IgD-negative memory B cell (primary cell): ENCODE measurements around the gene CANT1. TPM values are rescaled to one million over a fixed set of nuclear protein-coding genes. Genes with fewer than 3 reads are reported as not detected.
"Not testable (repeated sequence)": the region's sequence is repeated elsewhere in the genome, so short reads cannot be mapped to it uniquely, and the experiment has no call there.

Experiments used
- H3K27ac Mint-ChIP-seq, 3 donors: one replicate each; pipeline ENCODE4 v1.8.0; 2020 to 2022; ENCODE audit warnings: mild to moderate bottlenecking in 3 of 3, mixed read lengths in 3 of 3, moderate library complexity in 1 of 3
- H3K27me3 Mint-ChIP-seq: one replicate; pipeline ENCODE4 v1.8.0; 2021; ENCODE audit warnings: mixed read lengths
- H3K36me3 Mint-ChIP-seq: one replicate; pipeline ENCODE4 v1.8.0; 2020; ENCODE audit warnings: mild to moderate bottlenecking, mixed read lengths
- H3K4me1 Mint-ChIP-seq, 3 donors: one replicate each; pipeline ENCODE4 v1.8.0; 2020 to 2022; ENCODE audit warnings: mixed read lengths in 3 of 3, mild to moderate bottlenecking in 1 of 3
- H3K4me3 Mint-ChIP-seq, 4 donors: one replicate each; pipeline ENCODE4 v1.8.0; 2020 to 2022; ENCODE audit warnings: mild to moderate bottlenecking in 4 of 4, mixed read lengths in 4 of 4, moderate library complexity in 3 of 4
- H3K9me3 Mint-ChIP-seq, 3 donors: one replicate each; pipeline ENCODE4 v1.8.0; 2020 to 2021; ENCODE audit warnings: mixed read lengths in 3 of 3, mild to moderate bottlenecking in 1 of 3
- polyA plus RNA-seq: library from polyadenylated mRNA; unstranded; fragments of 300-500 nt; fragmentation: Illumina TruSeq; gene quantifications from one replicate; pipeline ENCODE4 v1.2.3, GENCODE V29; 2021

Gene CANT1
- polyA plus RNA-seq, 1 donor from 2014 or later = 8.6 TPM

DNA sequence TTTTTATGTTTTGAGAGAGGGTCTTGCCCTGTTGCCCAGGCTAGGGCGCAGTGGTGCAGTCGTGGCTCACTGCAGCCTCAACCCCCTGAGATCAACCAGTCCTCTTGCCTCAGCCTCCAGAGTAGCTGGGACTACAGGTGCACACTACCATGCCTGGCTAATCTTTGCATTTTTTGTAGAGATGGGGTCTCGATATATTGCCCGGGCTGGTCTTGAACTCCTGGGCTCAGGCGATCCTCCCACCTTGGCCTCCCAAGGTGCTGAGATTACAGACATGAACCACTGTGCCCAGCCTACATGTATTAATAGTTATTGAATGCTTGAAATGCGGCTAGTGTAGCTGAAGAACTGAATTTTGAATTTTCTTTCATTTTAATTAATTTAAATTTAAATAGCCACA, 26.6 kb upstream of the CANT1 start:
- peaks cover 0 to 3% (median 0%) of the 10 kb centered on the region in 3 donors for H3K4me1 Mint-ChIP-seq

GRCh38 chr17:79035686-79036085, 26.1 kb upstream of the CANT1 start:
- H3K27ac Mint-ChIP-seq = no peak overlapping the region
- peaks cover 3% of the 10 kb centered on the region for H3K36me3 Mint-ChIP-seq
- H3K4me3 Mint-ChIP-seq = no peak overlapping the region
- H3K27me3 Mint-ChIP-seq = peaks cover 21% of the 10 kb centered on the region
- no peaks in the 10 kb centered on the region for H3K9me3 Mint-ChIP-seq
- peaks cover 0 to 3% (median 0%) of the 10 kb centered on the region in 3 donors for H3K4me1 Mint-ChIP-seq

More for the DNA sequence above, 26.6 kb upstream of the CANT1 start:
- Mint-ChIP-seq H3K9me3 (no peaks in the 10 kb centered on the region), H3K36me3 (peaks cover 3% of the 10 kb centered on the region), H3K27me3 (peaks cover 19% of the 10 kb centered on the region), H3K27ac (no peak overlapping the region), H3K4me3 (no peak overlapping the region)

DNA sequence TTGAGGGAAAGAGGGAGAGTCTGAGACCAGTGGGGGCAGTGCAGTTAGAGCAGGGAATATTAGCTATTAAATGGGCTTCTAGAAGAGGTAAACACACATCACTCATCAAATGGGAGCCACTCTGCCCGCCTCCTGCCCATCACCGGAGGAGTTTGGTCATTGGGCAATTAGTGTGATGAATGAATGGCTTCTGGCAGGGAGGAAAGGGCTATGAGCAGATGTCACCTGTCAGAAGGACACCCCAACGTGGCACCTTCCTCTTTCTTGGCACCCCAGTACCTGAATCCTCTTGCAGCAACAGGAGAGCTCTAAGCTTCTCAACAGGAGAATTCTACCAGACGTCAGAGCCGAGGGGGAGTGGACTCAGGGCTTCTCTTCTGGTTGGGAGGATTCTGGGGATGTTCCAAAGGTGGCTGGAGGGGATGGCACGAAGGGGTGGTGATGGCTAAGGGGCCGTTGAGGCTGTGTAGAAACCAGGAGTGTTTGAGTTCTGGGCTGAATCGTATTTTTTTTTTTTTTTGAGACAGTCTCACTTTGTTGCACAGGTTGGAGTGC, 25.4 kb upstream of the CANT1 start:
- Mint-ChIP-seq H3K4me3 (no peak overlapping the region), H3K36me3 (peaks cover 3% of the 10 kb centered on the region)

DNA sequence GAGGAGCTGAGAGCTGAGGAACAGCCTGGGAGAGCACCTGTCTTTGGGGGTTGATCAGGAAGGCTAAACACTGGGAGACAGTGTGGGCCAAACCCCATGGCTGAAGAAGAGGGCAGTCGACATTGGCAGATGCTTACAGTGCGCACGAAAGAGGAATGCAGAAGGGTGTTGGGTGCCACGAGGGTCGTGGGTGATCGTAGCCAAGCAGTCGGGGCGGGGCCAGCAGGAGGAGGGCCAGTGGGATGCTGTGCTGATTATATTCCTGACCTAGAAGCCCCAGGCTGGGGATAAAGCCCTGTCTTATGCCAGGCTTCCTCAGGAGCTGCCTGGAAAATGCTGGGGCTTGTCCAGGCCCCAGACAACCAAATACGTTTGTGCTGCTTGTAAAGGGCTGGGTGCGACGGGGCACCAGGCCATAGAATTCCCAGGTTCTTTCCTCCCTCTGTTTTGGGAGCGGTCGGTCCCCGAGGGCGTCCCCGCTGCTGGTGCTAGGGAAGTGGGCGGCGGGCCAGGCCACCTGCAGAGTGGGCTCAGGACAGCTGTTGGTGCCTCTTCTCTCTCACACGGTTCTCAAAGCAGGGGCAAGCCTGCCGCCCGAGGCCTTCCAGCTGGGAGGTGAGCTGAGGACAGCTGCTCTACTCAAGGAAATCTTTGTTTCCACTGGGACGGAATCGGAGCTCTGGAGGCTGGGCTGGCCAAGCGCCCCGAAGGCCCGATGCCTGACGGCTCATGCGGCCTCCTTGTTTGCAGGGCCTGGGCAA, 24.4 kb upstream of the CANT1 start:
- H3K4me3 Mint-ChIP-seq = no peak overlapping the region
- H3K4me1 Mint-ChIP-seq = peaks cover 0 to 3% (median 0%) of the 10 kb centered on the region in 3 donors
- H3K27ac Mint-ChIP-seq = peak overlapping the region in 1 of 3 donors; percentile 82
- H3K36me3 Mint-ChIP-seq = peaks cover 3% of the 10 kb centered on the region
- H3K27me3 Mint-ChIP-seq = peaks cover 28% of the 10 kb centered on the region
- no peaks in the 10 kb centered on the region for H3K9me3 Mint-ChIP-seq

More for the DNA sequence above, 25.4 kb upstream of the CANT1 start:
- Mint-ChIP-seq H3K27ac (no peak overlapping the region), H3K9me3 (no peaks in the 10 kb centered on the region), H3K4me1 (peaks cover 0 to 3% (median 0%) of the 10 kb centered on the region in 3 donors), H3K27me3 (peaks cover 24% of the 10 kb centered on the region)

DNA sequence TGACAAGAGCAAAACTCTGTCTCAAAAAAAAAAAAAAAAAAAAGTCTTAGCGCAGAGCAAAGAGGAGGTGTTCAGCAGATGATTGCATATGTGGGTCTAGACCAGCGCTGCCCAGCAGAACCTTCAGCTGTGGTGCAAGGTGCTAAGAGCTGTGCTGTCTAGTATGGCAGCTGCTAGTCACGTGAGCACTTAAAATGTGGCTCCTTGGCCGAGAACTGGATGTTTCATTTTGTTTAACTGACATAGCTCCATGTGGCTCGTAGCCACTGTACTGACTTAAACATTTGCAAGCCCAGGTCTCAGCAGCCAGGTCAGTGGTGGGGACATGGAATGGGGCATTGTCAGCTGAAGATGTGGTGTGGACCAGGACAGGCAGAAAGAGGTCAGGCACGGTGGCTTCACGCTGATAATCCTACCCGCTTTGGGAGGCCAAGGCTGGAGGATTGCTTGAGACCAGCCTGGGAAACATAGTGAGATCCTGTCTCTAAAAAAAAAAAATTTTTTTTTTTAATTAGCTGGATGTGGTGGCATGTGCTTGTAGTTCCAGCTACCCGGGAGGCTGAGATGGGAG, 23.6 kb upstream of the CANT1 start:
- H3K27ac Mint-ChIP-seq = peak overlapping the region in 1 of 3 donors; percentile 82
- H3K9me3 Mint-ChIP-seq = no peaks in the 10 kb centered on the region
- peaks cover 25% of the 10 kb centered on the region for H3K27me3 Mint-ChIP-seq

GRCh38 chr17:79031996-79032875, 22.7 kb upstream of the CANT1 start:
- Mint-ChIP-seq H3K27ac (peak overlapping the region in 1 of 3 donors; percentile 82), H3K9me3 (no peaks in the 10 kb centered on the region), H3K4me1 (peaks cover 0 to 3% (median 0%) of the 10 kb centered on the region in 3 donors), H3K36me3 (peaks cover 3% of the 10 kb centered on the region), H3K4me3 (no peak overlapping the region), H3K27me3 (peaks cover 34% of the 10 kb centered on the region)

More for the DNA sequence above, 23.6 kb upstream of the CANT1 start:
- Mint-ChIP-seq H3K4me3 (no peak overlapping the region), H3K36me3 (peaks cover 3% of the 10 kb centered on the region), H3K4me1 (peaks cover 0 to 3% (median 0%) of the 10 kb centered on the region in 3 donors)

GRCh38 chr17:79030636-79031035, 21.1 kb upstream of the CANT1 start:
- H3K4me1 Mint-ChIP-seq, H3K9me3 Mint-ChIP-seq, H3K4me3 Mint-ChIP-seq, H3K36me3 Mint-ChIP-seq: not testable (repeated sequence)
- Mint-ChIP-seq H3K27ac (peak overlapping the region in 1 of 3 donors; percentile 78), H3K27me3 (peaks cover 40% of the 10 kb centered on the region)

- Mint-ChIP-seq H3K4me3 (no peak overlapping the region), H3K9me3 (no peaks in the 10 kb centered on the region), H3K36me3 (peaks cover 3% of the 10 kb centered on the region), H3K4me1 (peaks cover 0 to 4% (median 2%) of the 10 kb centered on the region in 3 donors), H3K27me3 (peaks cover 48% of the 10 kb centered on the region), H3K27ac (no peak overlapping the region)
These were observed 19.9 kb upstream of the CANT1 start for GRCh38 chr17:79029327-79030009.

DNA sequence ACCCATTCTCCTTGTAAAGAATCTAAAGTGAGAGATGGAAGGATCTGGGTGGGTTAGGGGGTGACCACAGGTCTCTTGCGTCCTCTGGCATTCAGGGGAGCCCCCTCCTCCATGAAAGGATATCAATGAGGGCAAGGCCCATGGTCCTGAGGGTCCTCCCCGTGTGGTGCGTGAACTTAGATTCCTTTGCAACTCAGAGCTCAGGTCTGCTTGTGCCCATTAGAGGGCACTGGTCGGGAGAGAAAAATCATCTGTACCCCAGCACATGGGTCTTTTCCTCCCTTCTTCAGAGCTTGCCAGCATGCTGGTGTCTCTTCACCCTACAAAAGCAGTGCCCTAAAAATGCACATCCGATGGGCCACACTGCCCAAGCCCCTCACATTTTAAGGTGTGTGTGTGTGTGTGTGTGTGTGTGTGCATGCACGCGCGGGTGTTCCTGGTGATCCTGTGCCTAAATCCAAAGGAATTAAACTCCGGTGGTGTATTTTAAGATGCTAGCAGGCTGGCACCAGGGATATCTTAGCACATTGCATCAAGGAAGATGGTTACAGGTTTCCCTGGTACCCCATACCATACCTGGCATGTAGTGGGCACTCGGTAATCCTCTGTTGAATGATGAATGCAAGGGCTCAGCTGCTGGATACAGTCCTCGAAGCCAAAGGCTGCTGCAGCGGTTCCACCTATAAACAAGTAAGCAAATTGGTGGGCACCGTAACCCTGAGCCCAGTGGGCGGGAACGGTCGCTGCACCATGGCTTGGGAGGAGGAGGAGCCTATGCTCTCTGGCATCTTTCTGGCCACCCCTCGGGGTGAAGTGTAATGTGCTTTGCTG, 19.1 kb upstream of the CANT1 start:
- no peak overlapping the region for H3K27ac Mint-ChIP-seq
- peaks cover 0 to 5% (median 4%) of the 10 kb centered on the region in 3 donors for H3K4me1 Mint-ChIP-seq
- no peaks in the 10 kb centered on the region for H3K9me3 Mint-ChIP-seq
- H3K36me3 Mint-ChIP-seq = peaks cover 5% of the 10 kb centered on the region
- no peak overlapping the region for H3K4me3 Mint-ChIP-seq
- peaks cover 53% of the 10 kb centered on the region for H3K27me3 Mint-ChIP-seq

GRCh38 chr17:79027925-79028491, 18.4 kb upstream of the CANT1 start:
- H3K4me3 Mint-ChIP-seq = no peak overlapping the region
- H3K27ac Mint-ChIP-seq = no peak overlapping the region
- no peaks in the 10 kb centered on the region for H3K9me3 Mint-ChIP-seq
- peaks cover 5% of the 10 kb centered on the region for H3K36me3 Mint-ChIP-seq
- peaks cover 57% of the 10 kb centered on the region for H3K27me3 Mint-ChIP-seq
- H3K4me1 Mint-ChIP-seq = peaks cover 0 to 6% (median 5%) of the 10 kb centered on the region in 3 donors

DNA sequence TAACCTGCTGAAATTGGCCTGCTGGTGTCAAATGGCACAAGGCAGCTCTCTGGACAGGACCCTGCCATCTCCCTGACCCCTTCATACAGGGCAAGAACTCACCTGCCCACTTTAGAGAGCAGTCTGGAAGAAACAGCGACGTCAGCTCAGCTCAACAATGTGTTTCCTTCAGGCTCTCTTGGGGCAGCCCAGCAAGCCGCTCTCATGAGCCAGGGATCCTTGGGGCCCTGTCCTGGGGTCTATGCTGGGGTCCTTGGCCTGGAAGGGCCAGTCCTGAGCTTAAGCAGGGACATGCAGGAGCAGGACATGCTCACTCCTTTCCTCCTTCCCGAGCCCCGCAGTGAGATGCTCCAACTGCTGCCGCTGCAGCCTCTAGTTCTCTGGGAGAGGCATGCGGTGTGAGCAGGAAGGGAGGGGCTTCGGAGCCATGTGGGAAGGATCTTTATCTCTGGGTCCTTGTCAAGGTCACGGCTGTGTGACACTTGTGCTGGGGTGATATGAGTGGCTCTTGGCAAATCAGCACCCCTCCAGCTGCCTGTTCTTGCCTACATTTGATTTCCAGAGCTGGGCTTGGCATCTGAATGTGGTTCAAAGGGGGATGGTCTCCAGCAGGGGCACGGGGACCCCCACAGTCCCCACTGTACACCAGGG, 17.8 kb upstream of the CANT1 start:
- Mint-ChIP-seq H3K27ac (peak overlapping the region in 1 of 3 donors; percentile 12), H3K36me3 (peaks cover 4% of the 10 kb centered on the region), H3K9me3 (no peaks in the 10 kb centered on the region), H3K4me3 (no peak overlapping the region), H3K4me1 (peaks cover 0 to 6% (median 5%) of the 10 kb centered on the region in 3 donors), H3K27me3 (peaks cover 56% of the 10 kb centered on the region)

GRCh38 chr17:79026376-79027273, 17.1 kb upstream of the CANT1 start:
- Mint-ChIP-seq H3K27me3 (peaks cover 49% of the 10 kb centered on the region), H3K4me3 (peak overlapping the region in 1 of 4 donors; percentile 3), H3K9me3 (no peaks in the 10 kb centered on the region)

More at GRCh38 chr17:79026376-79027273, 17.1 kb upstream of the CANT1 start:
- H3K36me3 Mint-ChIP-seq = peaks cover 2% of the 10 kb centered on the region
- H3K27ac Mint-ChIP-seq = peak overlapping the region in 1 of 3 donors; percentile 12
- H3K4me1 Mint-ChIP-seq = peaks cover 0 to 5% (median 4%) of the 10 kb centered on the region in 3 donors
